ENCODE data around the gene ZBTB20.

The ZBTB20 gene

GRCh38 chr3:114775395-114775794 is 371.7 kb downstream of the ZBTB20 start:
- Histone ChIP-seq H3K4me1 (ENCODE audit: low read length) (no peaks in the 10 kb centered on the region), H3K27me3 (replicated peaks; ENCODE audit: insufficient read depth, low read length) (no peaks in the 10 kb centered on the region), H3K9me2 (replicated peaks; ENCODE audit: insufficient read depth, low read length) (no peaks in the 10 kb centered on the region), H2AFZ (ENCODE audit: low read length) (no peak overlapping the region), H3K79me2 (ENCODE audit: low read length) (no peaks in the 10 kb centered on the region), H3K4me3 (ENCODE audit: low read length) (no peak overlapping the region), H3K36me3 (replicated peaks; ENCODE audit: insufficient read depth, low read length) (no peaks in the 10 kb centered on the region), H4K20me1 (ENCODE audit: insufficient read depth, low read length) (no peaks in the 10 kb centered on the region), H3K4me2 (ENCODE audit: low read depth, low read length) (no peak overlapping the region), H3K9ac (ENCODE audit: low read length) (no peak overlapping the region), H3K9me3 (replicated peaks; ENCODE audit: insufficient read depth, low read length) (no peaks in the 10 kb centered on the region), H3F3A (ENCODE audit: insufficient read depth, low read length) (no peaks in the 10 kb centered on the region), H3K27ac (ENCODE audit: low read length) (no peak overlapping the region)
- no peak for DNase-seq
- TF ChIP-seq EZH2phosphoT487 (IDR thresholded peaks at IDR 0.05; ENCODE audit: low read length), result no peak
- TF ChIP-seq, protein P1, sequence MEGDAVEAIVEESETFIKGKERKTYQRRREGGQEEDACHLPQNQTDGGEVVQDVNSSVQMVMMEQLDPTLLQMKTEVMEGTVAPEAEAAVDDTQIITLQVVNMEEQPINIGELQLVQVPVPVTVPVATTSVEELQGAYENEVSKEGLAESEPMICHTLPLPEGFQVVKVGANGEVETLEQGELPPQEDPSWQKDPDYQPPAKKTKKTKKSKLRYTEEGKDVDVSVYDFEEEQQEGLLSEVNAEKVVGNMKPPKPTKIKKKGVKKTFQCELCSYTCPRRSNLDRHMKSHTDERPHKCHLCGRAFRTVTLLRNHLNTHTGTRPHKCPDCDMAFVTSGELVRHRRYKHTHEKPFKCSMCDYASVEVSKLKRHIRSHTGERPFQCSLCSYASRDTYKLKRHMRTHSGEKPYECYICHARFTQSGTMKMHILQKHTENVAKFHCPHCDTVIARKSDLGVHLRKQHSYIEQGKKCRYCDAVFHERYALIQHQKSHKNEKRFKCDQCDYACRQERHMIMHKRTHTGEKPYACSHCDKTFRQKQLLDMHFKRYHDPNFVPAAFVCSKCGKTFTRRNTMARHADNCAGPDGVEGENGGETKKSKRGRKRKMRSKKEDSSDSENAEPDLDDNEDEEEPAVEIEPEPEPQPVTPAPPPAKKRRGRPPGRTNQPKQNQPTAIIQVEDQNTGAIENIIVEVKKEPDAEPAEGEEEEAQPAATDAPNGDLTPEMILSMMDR (IDR thresholded peaks at IDR 0.05; ENCODE audit: low read length), result no peak
- TF ChIP-seq EZH2 (optimal IDR thresholded peaks at IDR 0.05; ENCODE audit: low read depth, low read length), result no peak

DNA sequence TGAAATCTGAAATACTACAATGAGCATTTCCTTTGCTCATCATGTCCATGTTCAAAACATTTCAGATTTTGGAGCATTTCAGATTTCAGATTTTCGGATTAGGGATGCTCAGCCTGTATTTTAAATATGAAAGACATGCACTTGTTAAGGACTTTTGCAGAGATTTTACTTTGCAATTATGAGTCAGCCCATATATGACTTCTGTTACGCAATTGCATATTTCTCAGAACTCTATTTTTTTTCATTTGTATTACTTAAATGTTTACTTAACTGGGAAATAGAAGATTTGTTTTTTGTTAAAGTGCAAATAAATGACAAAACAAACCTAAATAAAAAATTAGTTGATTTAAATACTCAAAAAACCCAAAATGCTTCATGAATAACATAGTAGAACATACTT is 376.2 kb downstream of the ZBTB20 start:
- H3K27ac ChIP-seq (ENCODE audit: low read length), result no peak overlapping the region
- no peak for DNase-seq
- no peaks in the 10 kb centered on the region for H3K9me2 ChIP-seq (replicated peaks; ENCODE audit: insufficient read depth, low read length)
- H3K9ac ChIP-seq (ENCODE audit: low read length), result no peak overlapping the region
- no peak overlapping the region for H3K4me2 ChIP-seq (ENCODE audit: low read depth, low read length)
- no peaks in the 10 kb centered on the region for H3F3A ChIP-seq (ENCODE audit: insufficient read depth, low read length)
- H3K9me3 ChIP-seq (replicated peaks; ENCODE audit: insufficient read depth, low read length), result no peaks in the 10 kb centered on the region
- H4K20me1 ChIP-seq (ENCODE audit: insufficient read depth, low read length), result no peaks in the 10 kb centered on the region
- no peak overlapping the region for H3K4me3 ChIP-seq (ENCODE audit: low read length)
- no peaks in the 10 kb centered on the region for H3K4me1 ChIP-seq (ENCODE audit: low read length)
- no peaks in the 10 kb centered on the region for H3K79me2 ChIP-seq (ENCODE audit: low read length)
- H3K27me3 ChIP-seq (replicated peaks; ENCODE audit: insufficient read depth, low read length), result no peaks in the 10 kb centered on the region
- TF ChIP-seq EZH2phosphoT487 (IDR thresholded peaks at IDR 0.05; ENCODE audit: low read length) (no peak), EZH2 (optimal IDR thresholded peaks at IDR 0.05; ENCODE audit: low read depth, low read length) (no peak)
- TF ChIP-seq, protein P1 (IDR thresholded peaks at IDR 0.05; ENCODE audit: low read length), result no peak
- H3K36me3 ChIP-seq (replicated peaks; ENCODE audit: insufficient read depth, low read length), result no peaks in the 10 kb centered on the region
- H2AFZ ChIP-seq (ENCODE audit: low read length), result no peak overlapping the region

DNA sequence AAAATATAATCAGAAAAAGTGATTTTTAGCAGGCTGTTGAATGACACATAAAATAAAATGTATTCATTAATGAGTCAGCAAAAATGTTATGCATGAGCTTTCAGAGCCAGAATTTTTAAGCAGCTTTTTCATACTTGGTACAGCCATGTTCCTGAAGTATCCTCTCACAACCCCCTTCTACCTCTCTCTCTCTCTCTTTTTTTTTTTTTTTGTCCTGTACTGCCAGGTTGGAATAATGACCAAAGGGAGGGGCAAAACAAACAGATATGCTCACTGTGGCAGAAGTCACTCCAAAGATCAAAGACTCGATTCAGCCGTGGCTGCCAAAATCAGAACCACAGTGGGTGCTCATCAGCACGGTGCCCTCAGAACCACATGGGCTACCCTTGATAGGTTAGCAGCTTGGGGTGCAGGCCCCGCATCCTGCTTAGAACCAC is 383.0 kb downstream of the ZBTB20 start:
- no peaks in the 10 kb centered on the region for H3K9me2 ChIP-seq (replicated peaks; ENCODE audit: insufficient read depth, low read length)
- H3K4me1 ChIP-seq (ENCODE audit: low read length), result no peaks in the 10 kb centered on the region
- no peak overlapping the region for H3K4me2 ChIP-seq (ENCODE audit: low read depth, low read length)
- H3F3A ChIP-seq (ENCODE audit: insufficient read depth, low read length), result no peaks in the 10 kb centered on the region
- no peaks in the 10 kb centered on the region for H3K27me3 ChIP-seq (replicated peaks; ENCODE audit: insufficient read depth, low read length)
- no peak for TF ChIP-seq EZH2 (optimal IDR thresholded peaks at IDR 0.05; ENCODE audit: low read depth, low read length)
- no peak for TF ChIP-seq EZH2phosphoT487 (IDR thresholded peaks at IDR 0.05; ENCODE audit: low read length)
- TF ChIP-seq, protein P1 (IDR thresholded peaks at IDR 0.05; ENCODE audit: low read length), result no peak
- DNase-seq, result no peak
- no peak overlapping the region for H3K27ac ChIP-seq (ENCODE audit: low read length)
- no peak overlapping the region for H3K4me3 ChIP-seq (ENCODE audit: low read length)
- no peaks in the 10 kb centered on the region for H3K36me3 ChIP-seq (replicated peaks; ENCODE audit: insufficient read depth, low read length)
- H4K20me1 ChIP-seq (ENCODE audit: insufficient read depth, low read length), result no peaks in the 10 kb centered on the region
- no peaks in the 10 kb centered on the region for H3K79me2 ChIP-seq (ENCODE audit: low read length)
- H3K9me3 ChIP-seq (replicated peaks; ENCODE audit: insufficient read depth, low read length), result no peaks in the 10 kb centered on the region
- H3K9ac ChIP-seq (ENCODE audit: low read length), result no peak overlapping the region
- H2AFZ ChIP-seq (ENCODE audit: low read length), result no peak overlapping the region

All from MM.1S (cell line).